Measurements from ENCODE around the gene P2RY8. TPM values are rescaled to one million over a fixed set of nuclear protein-coding genes. Genes with fewer than 3 reads are reported as not detected.
A peak's percentile ranks its signal among the peaks of the same experiment; 100 is the strongest.

The P2RY8 gene
- total and polyA plus RNA-seq, 10 donors = 8.1 to 32.2 (median 26.5) TPM

DNA sequence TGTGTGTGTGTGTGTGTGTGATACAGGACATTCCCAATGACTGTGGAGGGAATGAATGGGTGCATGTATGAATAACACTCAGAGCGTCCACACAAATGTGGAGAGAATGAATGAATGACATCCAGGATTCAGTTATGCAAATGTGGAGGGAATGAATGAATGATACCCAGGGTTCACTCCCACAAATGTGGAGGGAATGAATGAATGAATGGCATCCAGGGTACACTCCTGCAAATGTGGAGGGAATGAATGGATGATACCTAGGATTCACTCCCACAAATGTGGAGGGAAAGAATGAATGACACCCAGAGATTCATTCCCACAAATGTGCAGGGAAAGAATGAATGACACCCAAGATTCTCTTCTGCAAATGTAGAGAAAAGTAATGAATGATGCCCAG lies 48.2 kb downstream of the P2RY8 start:
- intact Hi-C loops (cut with DNase I; ENCODE audit: low total_unique reads) = no loop called here
- peaks cover 6 to 47% (median 29%) of the 10 kb centered on the region in 6 donors for H3K4me1 ChIP-seq
- H3K36me3 ChIP-seq = peaks cover 0 to 38% (median 0%) of the 10 kb centered on the region in 6 donors
- peaks cover 0 to 7% (median 0%) of the 10 kb centered on the region in 8 donors for H3K9me3 ChIP-seq
- H3K27ac ChIP-seq = no peak overlapping the region
- H3K27me3 ChIP-seq (replicated peaks in 1 of 7) = no peaks in the 10 kb centered on the region
- WGBS, 5 donors = 84 to 96% (median 94%) methylated on average over 1 of the region's 1 CpG
- no peak overlapping the region for H3K4me3 ChIP-seq
- TF ChIP-seq POLR2AphosphoS5 (IDR thresholded peaks at IDR 0.05) (no peak), POLR2A (IDR thresholded peaks at IDR 0.05) (no peak)
- TF ChIP-seq, protein P1, sequence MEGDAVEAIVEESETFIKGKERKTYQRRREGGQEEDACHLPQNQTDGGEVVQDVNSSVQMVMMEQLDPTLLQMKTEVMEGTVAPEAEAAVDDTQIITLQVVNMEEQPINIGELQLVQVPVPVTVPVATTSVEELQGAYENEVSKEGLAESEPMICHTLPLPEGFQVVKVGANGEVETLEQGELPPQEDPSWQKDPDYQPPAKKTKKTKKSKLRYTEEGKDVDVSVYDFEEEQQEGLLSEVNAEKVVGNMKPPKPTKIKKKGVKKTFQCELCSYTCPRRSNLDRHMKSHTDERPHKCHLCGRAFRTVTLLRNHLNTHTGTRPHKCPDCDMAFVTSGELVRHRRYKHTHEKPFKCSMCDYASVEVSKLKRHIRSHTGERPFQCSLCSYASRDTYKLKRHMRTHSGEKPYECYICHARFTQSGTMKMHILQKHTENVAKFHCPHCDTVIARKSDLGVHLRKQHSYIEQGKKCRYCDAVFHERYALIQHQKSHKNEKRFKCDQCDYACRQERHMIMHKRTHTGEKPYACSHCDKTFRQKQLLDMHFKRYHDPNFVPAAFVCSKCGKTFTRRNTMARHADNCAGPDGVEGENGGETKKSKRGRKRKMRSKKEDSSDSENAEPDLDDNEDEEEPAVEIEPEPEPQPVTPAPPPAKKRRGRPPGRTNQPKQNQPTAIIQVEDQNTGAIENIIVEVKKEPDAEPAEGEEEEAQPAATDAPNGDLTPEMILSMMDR (IDR thresholded peaks at IDR 0.05 in 8 of 11, conservative IDR thresholded peaks at IDR 0.05 in 3 of 11) = no peak
- DNase-seq = no peak

DNA sequence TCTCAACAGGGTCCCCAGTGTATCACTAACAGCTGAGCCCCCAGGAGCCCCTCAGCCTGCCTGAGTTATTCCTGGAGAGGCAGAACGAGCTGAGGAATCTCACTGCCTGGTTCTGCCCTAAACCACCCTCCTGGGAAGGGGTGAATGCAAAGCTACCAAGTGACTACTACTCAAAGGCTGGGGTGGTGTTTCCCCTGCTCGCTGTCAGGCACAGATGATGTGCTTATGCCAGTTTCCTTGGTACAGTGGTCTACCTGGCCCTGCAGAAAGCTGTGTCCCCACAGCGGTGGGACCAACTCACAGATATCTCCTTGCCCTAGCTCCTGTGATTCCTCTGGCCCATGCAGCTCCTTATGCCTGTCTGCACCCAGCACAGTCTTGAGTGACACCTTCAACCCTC lies 48.8 kb downstream of the P2RY8 start:
- DNase-seq = peak; percentile 58
- Histone ChIP-seq H3K4me1 (peaks cover 4 to 48% (median 29%) of the 10 kb centered on the region in 6 donors), H3K9me3 (peaks cover 0 to 7% (median 0%) of the 10 kb centered on the region in 8 donors), H3K4me3 (no peak overlapping the region), H3K27me3 (replicated peaks in 1 of 7) (no peaks in the 10 kb centered on the region), H3K36me3 (peaks cover 0 to 38% (median 0%) of the 10 kb centered on the region in 6 donors), H3K27ac (peak overlapping the region in 1 of 8 donors; percentile 76)
- intact Hi-C loops (cut with DNase I; ENCODE audit: low total_unique reads) = no loop called here
- TF ChIP-seq, protein P1 (IDR thresholded peaks at IDR 0.05 in 8 of 11, conservative IDR thresholded peaks at IDR 0.05 in 3 of 11) = no peak
- no peak for TF ChIP-seq POLR2AphosphoS5 (IDR thresholded peaks at IDR 0.05)
- no peak for TF ChIP-seq POLR2A (IDR thresholded peaks at IDR 0.05)
- 77 to 90% (median 82%) methylated on average over 3 of the region's 3 CpGs for WGBS, 5 donors

DNA sequence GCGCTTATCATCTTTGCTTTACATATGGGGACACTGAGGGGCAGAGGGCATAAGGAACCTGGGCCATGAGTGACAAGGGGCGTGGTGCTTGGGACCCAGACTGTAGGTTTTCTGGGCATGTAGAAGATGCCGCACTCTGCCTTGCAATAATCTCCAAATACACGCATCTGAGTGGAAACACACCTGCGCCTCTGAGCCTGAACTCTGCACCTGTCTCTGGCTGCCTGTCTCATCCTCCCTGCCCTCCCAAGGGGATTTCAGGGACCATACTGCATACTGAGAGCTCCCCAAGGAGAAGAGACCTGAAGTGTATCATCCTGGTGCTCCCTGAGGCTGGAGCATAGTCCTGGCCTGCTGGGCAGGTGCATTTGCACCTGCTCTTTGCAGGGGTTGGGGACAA lies 49.6 kb downstream of the P2RY8 start:
- 66 to 83% (median 80%) methylated on average over 5 of the region's 5 CpGs for WGBS, 5 donors
- Histone ChIP-seq H3K36me3 (peaks cover 0 to 37% (median 0%) of the 10 kb centered on the region in 6 donors), H3K9me3 (peaks cover 0 to 7% (median 0%) of the 10 kb centered on the region in 8 donors), H3K4me1 (peaks cover 0 to 46% (median 29%) of the 10 kb centered on the region in 6 donors), H3K4me3 (no peak overlapping the region), H3K27me3 (replicated peaks in 1 of 7) (no peaks in the 10 kb centered on the region), H3K27ac (peak overlapping the region in 4 of 8 donors; percentile 52 to 76 (median 67))
- TF ChIP-seq POLR2AphosphoS5 (IDR thresholded peaks at IDR 0.05) (no peak), POLR2A (IDR thresholded peaks at IDR 0.05) (no peak)
- TF ChIP-seq, protein P1 (IDR thresholded peaks at IDR 0.05 in 8 of 11, conservative IDR thresholded peaks at IDR 0.05 in 3 of 11) = no peak
- DNase-seq = peak; percentile 41
- intact Hi-C loops (cut with DNase I; ENCODE audit: low total_unique reads) = no loop called here

DNA sequence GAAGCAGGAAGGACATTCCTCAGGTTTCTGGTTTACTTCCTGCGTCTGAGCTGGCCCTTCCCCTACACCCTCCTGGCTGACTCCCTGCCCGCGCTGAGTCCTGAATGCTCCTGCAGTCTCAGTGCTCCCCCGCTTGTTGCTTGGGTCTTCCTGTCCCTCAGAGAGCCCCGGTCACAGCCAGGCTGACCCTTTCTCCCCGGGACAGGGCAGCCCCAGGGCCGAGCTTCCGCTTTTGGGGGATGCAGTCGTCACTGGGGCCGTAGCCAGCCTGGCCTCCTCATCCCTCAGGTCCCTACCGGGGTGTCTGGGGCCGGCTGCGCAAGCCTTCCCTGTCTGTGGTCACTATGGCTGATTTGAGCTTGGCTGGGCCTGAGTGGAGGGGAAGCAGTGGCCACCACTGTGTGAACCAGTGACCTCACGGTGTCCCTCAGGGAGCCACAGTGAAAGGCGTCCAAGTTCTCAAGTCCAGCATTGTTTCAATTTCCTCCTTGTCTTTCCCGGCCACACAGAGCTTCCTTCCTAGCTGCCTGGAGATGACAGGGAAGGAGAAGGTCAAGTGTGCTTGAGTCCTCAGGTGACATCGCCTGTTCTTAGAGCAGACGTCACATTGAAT lies 50.1 kb downstream of the P2RY8 start:
- WGBS, 5 donors = 57 to 75% (median 62%) methylated on average over 17 to 18 of the region's 18 CpGs
- Histone ChIP-seq H3K27ac (peak overlapping the region in 7 of 8 donors; percentile 31 to 76 (median 62)), H3K4me1 (peaks cover 0 to 50% (median 34%) of the 10 kb centered on the region in 6 donors), H3K4me3 (peak overlapping the region in 1 of 8 donors; percentile 21), H3K27me3 (replicated peaks in 1 of 7) (no peaks in the 10 kb centered on the region), H3K36me3 (peaks cover 0 to 32% (median 0%) of the 10 kb centered on the region in 6 donors), H3K9me3 (peaks cover 0 to 2% (median 0%) of the 10 kb centered on the region in 8 donors)
- TF ChIP-seq POLR2AphosphoS5 (IDR thresholded peaks at IDR 0.05) (peak; percentile 50 to 71 (median 66)), POLR2A (IDR thresholded peaks at IDR 0.05) (no peak)
- TF ChIP-seq, protein P1 (IDR thresholded peaks at IDR 0.05 in 8 of 11, conservative IDR thresholded peaks at IDR 0.05 in 3 of 11) = no peak
- peak; percentile 81 for DNase-seq
- intact Hi-C loops (cut with DNase I; ENCODE audit: low total_unique reads) = no loop called here

Measured in spleen (tissue), 11 donors.